Loucy (cell line): Measurements from ENCODE around the gene RNF125.
"Not testable (repeated sequence)": the region's sequence is repeated elsewhere in the genome, so short reads cannot be mapped to it uniquely, and the experiment has no call there.

Experiments used
- CTCF ChIP-seq: fragments of 200-600 bp; sonication (generic); conservative IDR thresholded peaks from 2 replicates; pipeline ENCODE4 v1.5.1; 2014; ENCODE audit warnings: mild to moderate bottlenecking, antibody characterized with exemption, low read length
- EZH2phosphoT487 ChIP-seq: fragments of 200-600 bp; IDR thresholded peaks from 2 replicates; pipeline ENCODE4 v1.6.1; 2018; ENCODE audit warnings: antibody characterized with exemption, mild to moderate bottlenecking, moderate library complexity, borderline replicate concordance

DNA sequence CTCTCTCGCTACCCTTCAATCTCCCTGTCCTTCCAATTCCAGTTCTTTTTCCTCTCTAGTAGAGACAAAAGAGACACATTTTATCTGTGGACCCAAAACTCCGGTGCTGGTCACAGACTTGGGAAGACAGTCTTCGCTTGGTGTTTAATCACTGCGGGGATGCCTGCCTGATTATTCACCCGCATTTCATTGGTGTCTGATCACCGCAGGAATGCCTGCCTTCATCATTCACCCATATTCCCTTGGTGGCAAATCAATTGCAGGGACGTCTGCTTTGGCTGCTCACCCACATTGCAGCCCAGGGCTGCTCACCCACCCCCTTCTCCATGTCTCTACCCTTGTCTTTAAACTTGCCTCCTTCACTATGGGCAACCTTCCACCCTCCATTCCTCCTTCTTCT lies 17.5 kb upstream of the RNF125 start:
- TF ChIP-seq CTCF, EZH2phosphoT487: not testable (repeated sequence)
